ENCODE measurements around the gene LRP2BP.

GRCh38 chr4:185416955-185417354, 21.2 kb upstream of the LRP2BP start:
- TF ChIP-seq PPARA (CRISPR knock-in tag; IDR thresholded peaks at IDR 0.05; ENCODE audit: borderline replicate concordance) (no peak), RARB (CRISPR knock-in tag; IDR thresholded peaks at IDR 0.05) (no peak), GLIS3 (CRISPR knock-in tag; IDR thresholded peaks at IDR 0.05) (no peak), CSDC2 (CRISPR knock-in tag; IDR thresholded peaks at IDR 0.05) (no peak)
